NCI-H146 treated with DMSO at 0.1 percent for 48 hours (cell line): ENCODE results near the gene ZDHHC24.
"Not testable (repeated sequence)": the region's sequence is repeated elsewhere in the genome, so short reads cannot be mapped to it uniquely, and the experiment has no call there.

Source experiments
- DNase-seq: peaks from one replicate; lab custom pipeline; 2025; ENCODE audit not compliant: unreplicated experiment; lab: John Stamatoyannopoulos, UW

Gene ZDHHC24

DNA sequence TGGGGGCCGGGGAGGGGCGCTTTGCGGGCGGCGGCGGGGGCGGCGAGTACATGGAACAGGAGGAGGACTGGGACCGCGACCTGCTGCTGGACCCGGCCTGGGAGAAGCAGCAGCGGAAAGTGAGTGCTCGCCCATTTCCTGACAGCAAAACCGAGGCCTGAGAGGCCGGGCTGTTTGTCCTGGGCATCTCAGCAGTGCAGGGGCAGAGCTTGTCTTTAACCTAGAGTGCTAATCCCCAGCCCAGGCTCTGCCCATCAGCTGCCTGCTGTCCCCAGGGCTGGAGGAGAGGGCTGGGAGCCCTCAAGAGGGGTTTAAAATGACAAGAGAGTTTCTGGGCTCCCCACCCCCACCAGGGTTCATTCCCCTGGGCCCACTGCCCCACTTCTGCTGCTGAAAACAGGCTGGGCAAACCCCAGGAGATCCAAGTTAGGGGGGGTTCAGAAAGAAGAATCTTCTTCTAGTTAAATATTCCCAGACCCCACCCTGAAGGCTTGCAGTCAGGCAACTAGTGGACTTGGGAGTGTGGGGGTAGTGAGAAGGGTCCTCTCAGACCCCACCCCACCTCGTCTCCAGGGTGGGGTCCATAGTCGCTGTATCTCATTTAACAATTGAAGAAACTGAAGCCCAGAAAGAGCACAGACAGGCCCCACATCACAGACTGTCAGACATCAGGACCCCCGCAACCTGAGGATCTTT is 1.3 kb upstream of the ZDHHC24 start:
- no peak for DNase-seq

DNA sequence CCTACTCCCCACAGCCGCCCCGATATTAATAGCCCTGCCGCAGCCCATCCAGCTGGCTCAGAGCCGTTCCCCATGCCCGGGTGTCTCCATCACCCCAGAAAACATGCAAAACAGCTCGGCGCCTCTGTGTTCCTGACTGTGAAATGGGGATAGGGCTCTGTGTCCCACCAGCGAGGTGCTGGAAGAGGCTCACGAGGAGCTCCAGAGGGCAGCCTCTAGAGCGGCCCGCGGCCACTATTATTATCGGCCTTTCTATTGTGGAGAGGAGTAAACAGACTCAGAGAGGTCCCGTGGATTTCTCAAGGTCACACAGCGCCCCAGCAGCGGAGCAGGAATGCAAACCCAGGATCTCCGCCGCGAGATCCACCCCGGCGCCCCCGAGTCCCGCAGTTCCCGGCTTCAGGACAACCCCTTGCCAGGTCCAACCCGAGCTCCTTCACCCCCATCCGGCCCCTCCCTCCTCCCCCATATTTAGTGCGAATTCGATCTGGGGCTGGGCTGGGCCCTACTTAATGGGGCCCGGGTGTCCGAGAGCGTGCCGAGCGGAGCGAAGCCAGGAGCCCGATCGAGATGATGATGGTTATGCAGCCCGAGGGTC is 619 bp upstream of the ZDHHC24 start, which contains the start of gene ACTN3:
ACTN3 (plus strand) TSS at position 536 of the 598 bp plus-strand sequence; CDS start at position 571, 35 bp downstream.
- DNase-seq, result no peak

DNA sequence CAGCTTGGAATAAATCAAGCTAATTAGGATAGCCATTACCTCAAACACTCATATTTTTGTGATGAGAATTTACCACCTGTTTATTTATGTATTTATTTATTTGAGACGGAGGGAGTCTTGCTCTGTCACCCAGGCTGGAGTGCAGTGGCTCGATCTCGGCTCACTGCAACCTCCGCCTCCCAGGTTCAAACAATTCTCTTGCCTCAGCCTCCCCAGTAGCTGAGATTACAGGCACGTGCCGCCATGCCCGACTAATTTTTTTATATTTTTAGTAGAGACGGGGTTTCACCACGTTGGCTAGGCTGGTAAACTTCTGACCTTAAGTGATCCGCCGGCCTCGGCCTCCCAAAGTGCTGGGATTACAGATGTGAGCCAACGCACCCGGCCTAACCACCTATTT is 896 bp downstream of the ZDHHC24 start:
- DNase-seq, result not testable (repeated sequence)

DNA sequence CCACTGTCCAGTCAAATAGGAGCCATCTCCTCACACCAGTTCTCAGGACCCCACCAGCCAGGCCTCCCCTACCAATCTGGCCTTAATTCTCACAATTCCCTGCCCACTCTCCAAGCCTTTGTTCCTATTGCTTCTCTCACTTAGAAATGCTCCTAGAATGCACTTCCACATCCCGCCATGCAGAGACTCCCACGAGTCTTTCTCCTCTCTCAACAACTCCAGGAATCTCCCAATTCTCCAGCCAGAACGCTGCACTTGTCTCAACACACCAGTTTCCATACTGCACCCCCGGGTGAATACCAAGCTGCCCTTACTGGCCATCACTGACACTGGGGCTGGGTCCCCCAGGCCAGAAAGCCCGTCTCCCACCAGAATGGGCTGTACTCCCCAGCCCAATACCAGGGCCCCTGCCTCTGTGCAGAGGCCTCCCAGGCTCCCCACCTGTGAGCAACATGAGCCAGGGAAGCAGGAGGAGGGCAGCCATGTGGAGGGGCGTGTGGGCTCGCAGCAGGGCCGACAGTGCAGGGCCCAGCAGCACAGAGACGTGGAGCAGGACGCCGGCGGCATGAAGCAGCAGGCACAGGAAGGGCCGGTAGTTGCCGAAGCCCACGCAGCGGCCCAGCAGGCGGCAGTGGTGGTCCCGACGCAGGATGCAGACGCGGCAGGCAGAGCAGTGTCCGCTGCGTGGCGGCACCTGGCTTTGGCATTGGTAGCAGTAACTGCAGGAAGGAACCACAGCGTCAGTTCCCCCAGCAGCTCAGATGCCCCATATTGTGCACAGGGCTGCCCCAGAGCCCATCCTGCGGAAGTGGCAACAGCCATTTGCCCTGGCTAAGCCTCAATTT is 2.4 kb downstream of the ZDHHC24 start:
- DNase-seq, result no peak

DNA sequence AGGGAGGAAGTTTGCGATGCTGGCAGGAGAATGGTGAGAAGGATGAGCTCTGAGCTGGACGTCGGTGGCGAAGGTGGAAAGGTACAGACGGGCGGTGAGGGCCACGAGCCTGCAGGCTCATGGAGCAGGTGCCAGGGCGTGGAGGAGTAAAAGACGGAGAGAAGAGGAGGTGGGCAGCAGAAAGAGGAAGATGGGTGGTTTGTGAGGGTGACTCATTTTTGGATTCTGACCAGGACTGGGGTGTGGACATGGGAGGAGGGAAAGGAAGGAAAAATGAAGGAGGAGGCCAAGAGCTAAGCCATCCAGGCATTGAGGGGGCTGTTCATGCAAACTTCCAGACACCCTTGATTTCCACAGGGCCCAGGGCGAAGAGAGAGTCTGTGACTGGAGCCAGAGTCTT is 3.5 kb downstream of the ZDHHC24 start:
- DNase-seq, result no peak

DNA sequence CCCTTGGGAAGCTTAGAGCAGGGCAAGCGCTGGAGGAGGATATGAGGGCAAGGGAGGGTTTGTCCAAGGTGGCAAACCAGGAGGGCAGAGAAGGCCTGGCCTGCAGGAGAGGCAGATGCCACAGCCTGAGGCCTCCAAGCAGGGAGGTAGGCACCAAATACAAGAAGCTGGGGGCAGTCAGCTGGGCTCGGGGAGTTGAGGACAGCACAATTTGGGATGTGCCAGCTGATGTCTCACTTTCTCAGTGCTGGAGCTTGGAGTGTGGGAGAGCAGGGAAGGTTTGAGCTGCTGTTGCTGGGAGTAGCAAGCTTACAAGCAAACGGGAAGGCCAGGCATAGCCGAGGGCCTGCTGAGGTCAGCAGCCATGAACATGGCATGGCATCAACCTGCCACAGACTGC is 4.0 kb downstream of the ZDHHC24 start:
- no peak for DNase-seq

DNA sequence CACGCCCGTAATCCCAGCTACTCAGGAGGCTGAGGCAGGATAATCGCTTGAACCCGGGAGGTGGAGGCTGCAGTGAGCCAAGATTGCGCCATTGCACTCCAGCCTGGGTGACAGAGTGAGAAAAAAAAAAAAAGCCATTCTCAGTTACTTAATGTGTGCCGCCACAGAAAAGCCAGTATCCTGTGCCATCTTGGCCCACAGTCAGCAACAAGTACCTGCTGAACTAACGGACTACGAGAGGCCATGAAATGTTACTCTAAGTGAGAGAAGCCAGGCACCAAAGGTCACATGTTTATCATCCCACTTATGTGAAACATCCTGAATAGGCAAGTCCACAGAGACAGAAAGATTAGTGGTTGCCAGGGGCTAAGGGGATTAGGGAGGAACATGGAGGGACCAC is 5.2 kb downstream of the ZDHHC24 start:
- not testable (repeated sequence) for DNase-seq

DNA sequence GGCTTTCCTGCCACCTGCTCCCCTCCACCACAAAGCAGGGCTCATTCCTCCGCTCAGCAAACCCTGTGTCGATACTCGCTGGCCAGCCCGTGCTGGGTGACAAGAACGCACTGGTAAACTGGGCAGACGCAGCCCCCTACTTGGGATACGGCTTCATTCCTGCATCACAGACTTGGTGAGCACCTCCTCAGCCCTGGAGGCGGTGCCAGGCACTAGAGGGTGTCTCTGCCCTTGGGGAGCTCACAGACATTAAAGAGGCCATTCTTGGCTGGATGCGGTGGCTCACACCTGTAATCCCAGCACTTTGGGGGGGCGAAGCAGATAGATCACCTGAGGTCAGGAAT is 6.0 kb downstream of the ZDHHC24 start:
- no peak for DNase-seq

DNA sequence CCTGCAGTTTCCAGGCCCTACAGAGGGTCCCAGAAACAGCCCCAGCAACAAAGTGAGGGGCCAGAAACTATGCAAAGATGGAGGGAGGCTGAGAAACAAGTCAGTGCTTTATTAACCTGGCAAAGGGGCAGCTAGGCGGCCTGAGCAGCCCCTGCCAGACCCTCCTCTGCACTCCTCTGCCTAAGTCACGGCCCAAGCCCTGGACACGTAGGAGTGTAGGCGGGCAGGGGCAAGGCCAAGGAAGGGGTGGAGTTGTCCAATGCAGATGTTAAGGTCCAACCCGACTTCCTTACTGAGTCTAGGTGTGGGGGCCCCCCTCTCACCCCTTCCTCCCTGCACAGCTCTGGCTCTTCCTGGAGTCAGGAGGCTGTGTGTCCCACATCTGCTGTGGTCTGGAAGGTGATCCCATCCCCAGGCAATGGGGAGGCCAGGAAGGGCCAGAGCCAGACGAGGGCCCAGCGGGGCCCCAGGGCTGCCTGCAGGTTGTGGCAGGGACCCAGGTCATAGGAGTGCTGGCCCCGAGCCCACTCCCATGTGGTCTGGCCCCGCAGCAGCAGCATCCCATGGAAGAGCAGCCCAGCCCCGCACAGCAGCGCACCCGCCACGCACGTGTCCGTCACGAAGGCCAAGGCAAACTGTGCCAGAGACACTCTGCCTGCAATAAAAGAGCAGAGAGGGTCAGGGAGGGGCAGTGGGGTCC is 6.5 kb downstream of the ZDHHC24 start:
- DNase-seq, result no peak

DNA sequence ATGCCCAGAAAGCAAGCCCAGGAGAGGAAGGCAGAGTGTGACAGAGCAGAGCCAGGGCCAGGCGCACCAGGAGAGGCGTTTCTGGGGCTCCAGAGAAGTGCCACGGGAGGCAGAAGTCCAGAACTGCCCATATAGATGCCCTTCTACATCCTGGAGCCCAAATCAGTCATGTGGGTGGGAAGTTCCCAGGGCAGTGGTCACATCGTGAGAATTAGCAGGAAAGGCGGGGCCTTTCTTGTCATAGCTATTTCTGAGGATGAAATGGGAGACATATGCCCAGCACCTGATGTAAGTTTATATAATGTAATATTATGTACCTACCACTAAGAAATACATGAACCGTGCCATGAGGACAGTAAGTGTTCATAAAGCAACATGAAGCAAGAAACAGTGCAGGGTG is 13.1 kb downstream of the ZDHHC24 start:
- no peak for DNase-seq

DNA sequence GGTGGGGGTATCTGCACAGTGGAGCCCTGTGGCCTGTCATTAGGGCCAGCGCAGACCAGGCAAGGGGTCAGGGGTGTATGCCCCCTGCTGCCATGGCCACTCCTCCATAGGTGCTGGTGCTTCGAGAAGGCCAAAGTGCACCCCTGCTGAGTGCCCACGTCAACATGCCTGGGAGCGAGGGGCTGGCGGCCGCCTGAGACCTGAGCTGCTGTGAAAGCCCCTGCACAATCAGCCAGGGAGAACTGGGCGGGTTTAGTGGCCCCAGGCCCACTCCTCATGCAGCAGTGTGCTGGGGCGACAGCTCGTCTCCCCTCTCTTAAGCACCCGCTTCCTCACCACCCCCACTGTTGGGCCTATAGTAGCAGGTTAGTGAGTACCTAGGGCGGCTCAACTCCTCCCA is 14.0 kb downstream of the ZDHHC24 start:
- no peak for DNase-seq

DNA sequence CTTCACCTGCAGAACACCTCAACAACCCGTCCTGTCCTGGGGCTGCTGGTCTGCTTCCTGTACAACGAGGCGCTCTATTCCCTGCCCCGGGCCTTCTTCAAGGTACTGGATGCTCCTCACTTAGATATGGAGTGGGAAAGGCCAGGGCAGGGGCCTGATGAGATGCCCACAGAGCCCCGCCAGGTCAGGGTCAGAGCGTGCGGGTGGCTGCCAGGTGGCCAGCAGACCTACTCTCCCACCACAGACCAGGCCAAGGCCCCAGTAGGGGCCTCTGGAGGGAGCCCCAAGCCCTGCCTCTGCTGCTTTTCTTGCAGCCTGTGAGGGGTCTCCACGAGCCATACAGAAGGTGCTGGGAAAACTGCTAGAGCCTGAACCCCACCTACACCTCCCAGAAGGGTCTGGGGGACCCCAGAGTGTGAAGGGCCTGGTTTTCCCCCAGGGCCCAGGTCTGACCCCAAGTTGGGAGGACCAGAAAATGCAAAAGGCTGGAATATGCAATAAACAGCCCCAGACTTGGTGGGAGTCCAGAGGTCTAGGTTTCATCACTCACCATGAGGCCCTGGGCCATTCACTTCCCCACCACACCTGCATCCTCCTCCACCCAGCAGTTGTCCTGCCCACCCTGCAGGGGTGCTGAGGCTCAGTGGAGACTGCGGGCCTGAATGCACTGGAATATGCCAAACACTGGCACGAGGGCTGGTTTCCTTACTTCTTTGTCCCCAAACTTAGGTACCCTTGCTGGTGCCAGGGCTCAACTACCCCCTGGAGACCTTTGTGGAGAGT is 14.7 kb downstream of the ZDHHC24 start:
- DNase-seq, result no peak

DNA sequence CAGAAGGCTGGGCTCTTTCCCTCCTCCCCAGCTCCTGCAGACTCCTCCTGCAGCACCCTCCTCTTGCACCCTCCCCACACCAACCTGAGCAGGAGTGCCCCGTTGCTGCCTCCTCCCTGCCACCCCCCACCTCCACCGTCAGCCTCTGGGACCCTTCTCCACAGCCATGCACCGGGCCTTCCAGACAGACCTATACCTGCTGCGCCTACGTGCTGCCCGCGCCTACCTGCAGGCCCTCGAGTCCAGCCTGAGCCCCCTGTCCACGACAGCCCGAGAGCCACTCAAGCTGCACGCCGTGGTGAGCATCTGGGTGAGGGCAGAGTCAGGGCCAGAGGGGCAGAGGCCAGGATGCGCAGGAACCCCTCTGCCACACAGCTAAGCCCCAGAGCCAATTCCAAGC is 16.2 kb downstream of the ZDHHC24 start:
- no peak for DNase-seq

DNA sequence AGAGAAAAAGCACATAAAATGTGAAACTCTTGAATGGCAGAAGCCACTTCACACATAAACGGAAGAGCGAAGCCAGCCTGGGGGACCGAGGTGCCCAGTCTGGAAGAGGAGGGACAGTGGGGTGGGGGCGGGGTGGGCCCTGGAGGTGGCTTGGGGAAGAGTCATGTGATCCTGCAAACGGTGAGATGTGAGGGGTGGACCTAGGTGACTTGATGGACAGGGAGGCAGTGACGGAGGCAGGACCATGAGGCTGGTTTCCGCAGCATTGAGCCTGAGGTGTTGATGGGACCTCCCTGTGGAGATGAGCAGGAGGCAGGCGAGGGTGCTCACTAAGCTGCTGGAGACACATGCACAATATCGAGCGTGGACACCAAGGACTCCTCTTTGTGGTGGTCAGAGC is 16.8 kb downstream of the ZDHHC24 start:
- DNase-seq, result no peak

DNA sequence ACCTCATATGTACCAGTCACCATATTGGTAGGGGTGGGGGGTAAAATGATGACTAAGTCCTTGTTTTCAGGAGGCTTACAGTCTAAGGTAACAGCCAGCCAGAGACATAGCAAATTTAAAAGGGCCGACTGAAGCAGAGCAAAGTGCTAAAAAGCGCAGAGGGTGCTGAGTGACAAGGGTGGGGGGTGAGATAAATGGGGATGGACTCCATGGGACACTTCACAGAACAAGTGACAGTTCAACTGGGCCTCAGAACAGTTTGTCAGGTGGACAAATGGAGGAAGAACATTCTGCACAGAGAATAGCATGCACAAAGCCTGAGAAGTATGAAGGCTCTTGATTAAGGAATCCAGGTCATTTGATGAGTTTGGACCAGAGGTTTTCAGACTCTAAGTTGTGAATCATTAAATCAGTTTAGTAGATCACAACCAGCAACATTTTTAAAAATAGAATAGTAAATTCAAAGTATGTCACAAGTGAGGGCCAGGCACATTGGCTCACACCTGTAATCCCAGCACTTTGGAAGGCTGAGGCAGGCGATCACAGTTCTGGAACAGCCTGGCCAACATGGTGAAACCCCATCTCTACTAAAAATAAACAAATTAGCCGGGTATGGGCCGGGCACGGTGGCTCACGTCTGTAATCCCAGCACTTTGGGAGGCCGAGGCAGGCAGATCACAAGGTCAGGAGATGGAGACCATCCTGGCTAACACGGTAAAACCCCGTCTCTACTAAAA is 21.4 kb downstream of the ZDHHC24 start:
- no peak for DNase-seq

DNA sequence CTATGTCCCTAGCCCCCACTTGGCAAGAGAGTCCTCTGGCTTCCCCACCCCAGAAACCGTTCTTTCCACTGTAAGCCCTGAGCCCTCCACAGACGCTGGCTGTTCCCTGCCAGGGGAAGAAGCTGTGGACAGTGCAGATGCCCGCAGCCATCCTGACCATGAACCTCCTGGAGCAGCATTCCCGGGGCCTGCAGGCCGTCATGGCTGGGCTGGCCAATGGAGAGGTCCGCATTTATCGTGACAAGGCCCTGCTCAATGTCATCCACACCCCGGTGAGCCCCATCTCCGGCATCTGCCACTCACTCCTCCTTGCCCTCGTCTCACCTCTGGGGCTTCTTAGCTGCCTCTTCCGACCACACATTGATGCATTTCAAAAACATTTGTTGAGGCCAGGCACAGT is 22.2 kb downstream of the ZDHHC24 start:
- no peak for DNase-seq

DNA sequence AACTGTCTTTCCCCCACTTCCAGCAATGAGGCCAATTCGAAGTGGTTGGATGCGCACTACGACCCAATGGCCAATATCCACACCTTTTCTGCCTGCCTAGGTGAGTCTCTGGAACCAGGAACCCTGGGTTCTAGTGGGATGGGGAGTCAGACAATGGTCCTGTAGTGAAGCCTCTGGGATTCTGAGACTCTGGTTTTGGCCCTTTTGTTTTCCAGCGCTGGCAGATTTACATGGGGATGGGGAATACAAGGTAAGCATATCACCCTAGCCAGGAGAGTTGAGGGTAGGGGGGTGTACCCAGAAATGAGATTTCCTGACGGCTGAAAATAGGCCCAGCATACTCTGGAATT is 34.9 kb downstream of the ZDHHC24 start:
- DNase-seq, result no peak

DNA sequence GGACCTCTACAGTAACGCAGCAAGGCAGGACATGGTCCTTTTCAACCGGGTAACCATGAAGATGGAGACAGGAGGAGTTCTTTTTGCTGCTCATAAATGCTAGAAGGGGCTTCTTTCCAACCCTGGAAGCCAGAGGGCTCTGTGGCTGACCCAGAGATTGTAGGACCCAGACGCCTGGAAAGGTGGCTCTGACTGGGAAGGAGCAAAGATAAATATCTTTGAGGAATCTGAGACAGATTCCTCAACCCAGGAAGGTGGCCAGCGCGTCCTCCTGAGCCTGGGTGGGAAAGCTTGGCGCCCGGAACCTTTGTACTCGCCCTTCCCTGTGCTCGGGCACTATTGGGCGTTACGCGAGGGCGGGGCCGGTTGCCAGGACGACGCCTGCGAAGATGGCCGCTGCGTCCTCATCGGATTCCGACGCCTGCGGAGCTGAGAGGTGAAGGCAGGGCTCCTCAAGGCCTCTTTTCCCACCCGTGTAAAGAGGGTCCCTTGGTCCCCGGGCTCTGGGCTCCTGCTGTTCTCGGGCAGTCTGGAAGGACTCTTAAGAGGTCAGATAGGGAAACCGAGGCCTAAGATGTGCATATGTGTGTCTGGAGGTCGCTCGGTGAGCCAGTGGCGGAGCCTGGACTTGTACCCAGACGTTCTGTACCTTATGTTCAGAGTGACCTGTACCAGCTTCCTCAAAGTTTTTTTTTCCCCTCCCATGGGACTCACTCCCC is 35.4 kb downstream of the ZDHHC24 start, which contains the start of gene BBS1:
BBS1 (plus strand) TSS at position 365 of the 719 bp plus-strand sequence; CDS start at position 390, 25 bp downstream.
- peak; percentile 7 for DNase-seq

DNA sequence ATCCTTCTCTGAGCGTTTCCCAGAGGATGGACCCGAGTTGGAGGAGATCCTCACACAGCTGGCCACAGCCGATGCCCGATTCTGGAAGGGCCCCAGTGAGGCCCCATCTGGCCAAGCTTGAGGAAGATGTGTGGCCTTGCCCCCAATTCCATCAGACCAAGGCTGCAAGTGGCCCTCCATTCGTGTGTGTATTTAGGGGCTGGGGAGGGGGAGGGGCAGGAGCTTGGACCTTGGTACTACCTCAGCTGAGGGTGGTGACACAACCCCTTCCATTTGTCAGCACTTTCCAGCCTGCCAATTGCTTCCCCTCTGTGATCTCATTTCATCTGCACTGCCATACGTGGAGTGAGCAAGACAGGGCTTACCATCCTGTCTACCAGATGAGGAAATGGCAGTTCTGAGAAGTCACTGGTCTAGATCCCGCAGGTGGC is 36.7 kb downstream of the ZDHHC24 start:
- DNase-seq, result no peak
